ENCODE measurements around the gene MARCHF2. TPM values are rescaled to one million over a fixed set of nuclear protein-coding genes. Genes with fewer than 3 reads are reported as not detected.

The MARCHF2 gene
- total RNA-seq, 1 experiment from 2014 or later: 27.5 TPM

GRCh38 chr19:8460516-8461298 lies 47.6 kb downstream of the MARCHF2 start:
- H3K27ac Mint-ChIP-seq: no peak overlapping the region; a peak in 1 of 7 replicates
- no CpG with 5 or more reads among the region's 7 CpGs for WGBS (ENCODE audit: extremely low coverage, insufficient read length, low lambda C conversion rate)

More at GRCh38 chr19:8460516-8461298, 47.6 kb downstream of the MARCHF2 start:
- no peaks in the 10 kb centered on the region for H3K27me3 ChIP-seq (ENCODE audit: insufficient read depth, low read length)
- no peaks in the 10 kb centered on the region for H3K9me3 ChIP-seq (ENCODE audit: control insufficient read depth, low read depth, low read length)
- no peak overlapping the region for H2BK120ac ChIP-seq (ENCODE audit: low read depth, low read length, poor library complexity, severe bottlenecking)
- H4K91ac ChIP-seq (ENCODE audit: insufficient read length, low read depth, low read length): no peak overlapping the region
- Mint-ChIP-seq H3K9me3 (no peaks in the 10 kb centered on the region), H3K36me3 (ENCODE audit: insufficient read depth in 1 of 3, low read depth in 3 of 3) (peaks cover 38 to 78% (median 65%) of the 10 kb centered on the region in 3 experiments; a peak in 6 of 7 replicates), H3K4me1 (peaks cover 53 to 58% of the 10 kb centered on the region in 2 experiments), H3K27me3 (ENCODE audit: low read depth) (no peaks in the 10 kb centered on the region), H3K4me3 (no peak overlapping the region)
- peaks cover 72% of the 10 kb centered on the region for H3K79me2 ChIP-seq (ENCODE audit: insufficient read depth, low read length)
- no peak overlapping the region for H3K23ac ChIP-seq (ENCODE audit: insufficient read length, low read depth, low read length)
- no peak overlapping the region for H2AFZ ChIP-seq (ENCODE audit: low read length)
- H3K9ac ChIP-seq (ENCODE audit: extremely low read depth, insufficient read length, low read length): no peak overlapping the region
- H4K8ac ChIP-seq (replicated peaks; ENCODE audit: insufficient read length, low read depth, low read length): no peak overlapping the region
- no peak overlapping the region for H2BK15ac ChIP-seq (ENCODE audit: low read depth, low read length)
- no peak overlapping the region for H3K4me2 ChIP-seq (ENCODE audit: insufficient read depth, insufficient read length, low read length)
- no peak overlapping the region for H3K14ac ChIP-seq (ENCODE audit: insufficient read depth, low read length)
- H3K4me1 ChIP-seq (ENCODE audit: insufficient read depth, low read length): peaks cover 2% of the 10 kb centered on the region; the same call in 1 of the 2 replicates
- H2BK12ac ChIP-seq (ENCODE audit: insufficient read length, low read depth, low read length): no peak overlapping the region
- no peaks in the 10 kb centered on the region for H4K20me1 ChIP-seq (ENCODE audit: control insufficient read depth, insufficient read depth, insufficient read length)
- H2BK20ac ChIP-seq (ENCODE audit: low read depth, low read length, poor library complexity, severe bottlenecking): no peak overlapping the region
- no peak overlapping the region for H3K4ac ChIP-seq (ENCODE audit: low read depth, low read length)
- H3K27ac ChIP-seq (ENCODE audit: insufficient read length, low read depth, low read length): no peak overlapping the region
- no peak overlapping the region for H3T11ph ChIP-seq (ENCODE audit: low read length)
- peaks cover 11% of the 10 kb centered on the region for H3K79me1 ChIP-seq (ENCODE audit: insufficient read depth, low read depth, low read length, poor library complexity, severe bottlenecking)
- DNase-seq: no peak
- no peak overlapping the region for H2BK5ac ChIP-seq (ENCODE audit: insufficient read length, low read length)
- no peak overlapping the region for H4K5ac ChIP-seq (ENCODE audit: insufficient read length, low read depth, low read length)
- no peak overlapping the region for H3K18ac ChIP-seq (ENCODE audit: insufficient read length, low read depth, low read length)
- no peak overlapping the region for H2AK5ac ChIP-seq (ENCODE audit: insufficient read length, low read length)
- H3K23me2 ChIP-seq (ENCODE audit: insufficient read length, low read depth, low read length, poor library complexity, severe bottlenecking): no peaks in the 10 kb centered on the region
- no peak overlapping the region for H3K56ac ChIP-seq (ENCODE audit: insufficient read length, low read depth, low read length)
- TF ChIP-seq CTCF (conservative IDR thresholded peaks at IDR 0.05): no peak

Data from H9 (cell line).